Activated CD4-positive, alpha-beta T cell treated with anti-CD3 and anti-CD28 coated beads, Interleukin-2, amount 10 ng/mL, durations not matched to agents 7 days and 5 days (primary cell): Measurements from ENCODE around the gene C16orf90. TPM values are rescaled to one million over a fixed set of nuclear protein-coding genes. Genes with fewer than 3 reads are reported as not detected.
A peak's percentile ranks its signal among the peaks of the same experiment; 100 is the strongest.

Source experiments
- CTCF ChIA-PET: fragments of 350-600 bp; sonication (Branson Sonifier 250); formaldehyde crosslinking; loops from one replicate; lab custom pipeline; 2021; ENCODE audit warnings: antibody characterized with exemption; lab: Charles Lee
- POLR2A ChIA-PET: fragments of 350-600 bp; sonication (Branson Sonifier 250); formaldehyde crosslinking; loops from one replicate; lab custom pipeline; 2021; ENCODE audit warnings: antibody characterized with exemption; lab: Charles Lee
- DNase-seq: peaks from one replicate; pipeline ENCODE4 v3.0.0-alpha.2; 2020
- H3K27ac Mint-ChIP-seq: one replicate; pipeline ENCODE4 v1.8.0; 2021; ENCODE audit warnings: mild to moderate bottlenecking, moderate library complexity, mixed read lengths
- H3K27me3 Mint-ChIP-seq: one replicate; pipeline ENCODE4 v1.8.0; 2021; ENCODE audit warnings: mixed read lengths
- H3K36me3 Mint-ChIP-seq: one replicate; pipeline ENCODE4 v1.8.0; 2021; ENCODE audit warnings: low read depth, mixed read lengths
- H3K4me1 Mint-ChIP-seq: one replicate; pipeline ENCODE4 v1.8.0; 2021; ENCODE audit warnings: mixed read lengths
- H3K4me3 Mint-ChIP-seq: one replicate; pipeline ENCODE4 v1.8.0; 2021; ENCODE audit warnings: mild to moderate bottlenecking, moderate library complexity, mixed read lengths
- H3K9me3 Mint-ChIP-seq: one replicate; pipeline ENCODE4 v1.8.0; 2021; ENCODE audit warnings: mixed read lengths
- total RNA-seq, 2 experiments: library from RNA; stranded (reverse); gene quantifications; one replicate each; pipeline ENCODE4 v1.2.3, GENCODE V29; 2021

Gene C16orf90
- total RNA-seq, 2 experiments from 2014 or later, result not detected

- Mint-ChIP-seq H3K4me3 (no peak overlapping the region), H3K9me3 (no peaks in the 10 kb centered on the region), H3K36me3 (peaks cover 39% of the 10 kb centered on the region), H3K27me3 (no peaks in the 10 kb centered on the region), H3K4me1 (peaks cover 41% of the 10 kb centered on the region), H3K27ac (no peak overlapping the region)
- ChIA-PET POLR2A (no interaction called here), CTCF (no interaction called here)
- DNase-seq, result no peak
Measured at GRCh38 chr16:3467182-3467581, 28.1 kb downstream of the C16orf90 start.

DNA sequence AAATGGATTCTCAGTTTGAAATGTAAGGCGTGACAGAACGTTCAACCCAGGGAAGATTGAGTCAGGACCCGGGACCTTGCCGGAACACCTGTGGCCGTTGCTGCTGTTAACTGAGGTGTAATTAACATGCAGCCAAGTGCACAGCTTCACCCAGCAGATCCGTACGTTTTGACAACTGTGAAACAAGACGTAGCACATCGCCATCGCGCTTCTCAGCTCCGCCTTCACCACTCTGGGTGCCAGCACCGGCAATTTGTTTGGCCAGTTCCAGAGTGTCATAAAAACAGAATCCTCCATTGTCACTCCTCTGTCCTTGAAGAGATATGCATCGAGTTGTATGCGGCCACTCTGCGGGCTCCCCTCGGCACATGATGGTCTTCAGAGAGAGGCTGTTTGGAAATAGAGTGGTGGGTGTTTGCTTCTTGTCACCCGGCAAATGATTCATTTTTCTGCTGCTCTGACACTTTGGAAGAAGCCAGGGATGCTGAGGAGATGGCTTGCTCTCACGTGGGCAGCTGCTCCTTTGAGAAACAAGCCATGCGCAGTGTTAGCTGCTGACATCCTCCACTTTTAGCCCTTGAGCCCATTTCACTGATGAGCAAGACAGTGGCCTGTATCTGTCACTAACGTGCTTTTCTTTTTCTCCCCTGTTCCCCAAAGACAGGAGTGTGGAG is 29.2 kb downstream of the C16orf90 start:
- Mint-ChIP-seq H3K27me3 (no peaks in the 10 kb centered on the region), H3K4me3 (no peak overlapping the region), H3K9me3 (no peaks in the 10 kb centered on the region), H3K4me1 (peaks cover 48% of the 10 kb centered on the region), H3K36me3 (peaks cover 32% of the 10 kb centered on the region), H3K27ac (no peak overlapping the region)
- POLR2A ChIA-PET, result no interaction called here
- DNase-seq, result no peak
- CTCF ChIA-PET, result interaction anchor here (0.6 to 0.8 kb wide), 2 partner anchors 9 to 27 kb away, joined by 3 read pairs; no protein-coding TSS in a partner anchor

GRCh38 chr16:3465301-3465700 is 30.0 kb downstream of the C16orf90 start:
- CTCF ChIA-PET, result interaction anchor here (1.1 kb wide), 1 partner anchor 291 kb away, joined by 3 read pairs; no protein-coding TSS in a partner anchor
- Mint-ChIP-seq H3K9me3 (no peaks in the 10 kb centered on the region), H3K4me3 (no peak overlapping the region), H3K4me1 (peaks cover 52% of the 10 kb centered on the region), H3K27ac (no peak overlapping the region), H3K27me3 (no peaks in the 10 kb centered on the region), H3K36me3 (peaks cover 29% of the 10 kb centered on the region)
- POLR2A ChIA-PET, result no interaction called here
- no peak for DNase-seq

DNA sequence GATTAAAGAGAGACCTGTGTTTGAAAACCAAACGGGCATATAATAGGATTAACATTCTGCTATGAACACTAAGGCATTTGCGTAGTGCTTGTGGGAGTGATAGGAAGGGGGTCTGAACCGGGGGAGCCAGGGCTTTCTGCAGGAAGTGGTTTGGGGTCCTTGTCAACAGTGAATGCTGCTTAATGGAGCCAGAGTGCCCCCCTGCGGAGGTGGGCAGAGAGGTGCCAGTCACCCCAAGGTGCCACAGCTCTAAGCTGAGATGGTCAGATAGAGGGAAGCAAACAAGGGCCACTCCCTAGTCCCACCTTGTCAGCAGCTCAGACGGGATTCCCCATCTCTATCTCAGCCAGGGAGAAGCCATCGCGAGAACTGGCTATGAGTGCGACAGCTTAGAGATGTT is 34.1 kb downstream of the C16orf90 start:
- Mint-ChIP-seq H3K4me1 (peaks cover 62% of the 10 kb centered on the region), H3K36me3 (peaks cover 13% of the 10 kb centered on the region), H3K27ac (peak overlapping the region; percentile 80), H3K9me3 (no peaks in the 10 kb centered on the region), H3K27me3 (no peaks in the 10 kb centered on the region), H3K4me3 (peak overlapping the region; percentile 6)
- ChIA-PET POLR2A (interaction anchor here (0.7 kb wide), 1 partner anchor 60 kb away, joined by 3 read pairs; the partner anchor contains the start of gene ZNF174), CTCF (no interaction called here)
- peak; percentile 49 for DNase-seq

- H3K27ac Mint-ChIP-seq, result no peak overlapping the region
- H3K36me3 Mint-ChIP-seq, result peaks cover 8% of the 10 kb centered on the region
- no peaks in the 10 kb centered on the region for H3K9me3 Mint-ChIP-seq
- H3K4me3 Mint-ChIP-seq, result no peak overlapping the region
- ChIA-PET POLR2A (no interaction called here), CTCF (interaction anchor here (0.5 kb wide), 1 partner anchor 31 kb away, joined by 3 read pairs; no protein-coding TSS in a partner anchor)
- H3K27me3 Mint-ChIP-seq, result no peaks in the 10 kb centered on the region
- DNase-seq, result no peak
- H3K4me1 Mint-ChIP-seq, result peaks cover 63% of the 10 kb centered on the region
Measured at GRCh38 chr16:3460585-3460984, 34.7 kb downstream of the C16orf90 start.

DNA sequence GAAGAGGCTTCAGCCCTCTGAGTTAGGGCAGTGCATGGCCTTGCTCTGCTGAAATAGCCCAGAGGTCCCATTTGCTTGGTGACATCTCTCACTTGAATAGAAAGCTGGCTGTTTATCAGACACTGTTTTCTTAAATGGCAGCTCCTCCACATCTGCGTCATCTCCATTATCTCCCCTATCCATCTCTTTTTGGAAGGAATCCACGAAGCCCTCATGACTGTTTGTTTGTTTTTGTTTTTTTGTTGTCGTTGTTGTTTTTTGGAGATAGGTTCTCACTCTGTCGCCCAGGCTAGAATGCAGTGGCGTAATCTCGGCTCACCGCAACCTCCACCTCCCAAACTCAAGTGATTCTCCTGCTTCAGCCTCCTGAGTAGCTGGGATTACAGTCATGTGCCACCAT is 35.2 kb downstream of the C16orf90 start:
- ChIA-PET CTCF (interaction anchor here (0.5 kb wide), 1 partner anchor 30 kb away, joined by 3 read pairs; no protein-coding TSS in a partner anchor), POLR2A (no interaction called here)
- Mint-ChIP-seq H3K27me3 (no peaks in the 10 kb centered on the region), H3K27ac (peak overlapping the region; percentile 92), H3K4me3 (peak overlapping the region; percentile 44), H3K9me3 (no peaks in the 10 kb centered on the region), H3K4me1 (peaks cover 59% of the 10 kb centered on the region), H3K36me3 (peaks cover 5% of the 10 kb centered on the region)
- DNase-seq, result no peak

GRCh38 chr16:3459401-3460090 is 35.7 kb downstream of the C16orf90 start:
- peaks cover 58% of the 10 kb centered on the region for H3K4me1 Mint-ChIP-seq
- POLR2A ChIA-PET, result no interaction called here
- H3K27ac Mint-ChIP-seq, result peak overlapping the region; percentile 92
- peak; percentile 51 for DNase-seq
- CTCF ChIA-PET, result no interaction called here
- no peaks in the 10 kb centered on the region for H3K9me3 Mint-ChIP-seq
- peaks cover 5% of the 10 kb centered on the region for H3K36me3 Mint-ChIP-seq
- peak overlapping the region; percentile 90 for H3K4me3 Mint-ChIP-seq
- H3K27me3 Mint-ChIP-seq, result no peaks in the 10 kb centered on the region

GRCh38 chr16:3458852-3459361 is 36.4 kb downstream of the C16orf90 start:
- CTCF ChIA-PET, result no interaction called here
- POLR2A ChIA-PET, result no interaction called here
- Mint-ChIP-seq H3K4me3 (peak overlapping the region; percentile 90), H3K36me3 (peaks cover 2% of the 10 kb centered on the region), H3K4me1 (peaks cover 52% of the 10 kb centered on the region), H3K27ac (peak overlapping the region; percentile 92), H3K9me3 (no peaks in the 10 kb centered on the region), H3K27me3 (no peaks in the 10 kb centered on the region)
- DNase-seq, result no peak

DNA sequence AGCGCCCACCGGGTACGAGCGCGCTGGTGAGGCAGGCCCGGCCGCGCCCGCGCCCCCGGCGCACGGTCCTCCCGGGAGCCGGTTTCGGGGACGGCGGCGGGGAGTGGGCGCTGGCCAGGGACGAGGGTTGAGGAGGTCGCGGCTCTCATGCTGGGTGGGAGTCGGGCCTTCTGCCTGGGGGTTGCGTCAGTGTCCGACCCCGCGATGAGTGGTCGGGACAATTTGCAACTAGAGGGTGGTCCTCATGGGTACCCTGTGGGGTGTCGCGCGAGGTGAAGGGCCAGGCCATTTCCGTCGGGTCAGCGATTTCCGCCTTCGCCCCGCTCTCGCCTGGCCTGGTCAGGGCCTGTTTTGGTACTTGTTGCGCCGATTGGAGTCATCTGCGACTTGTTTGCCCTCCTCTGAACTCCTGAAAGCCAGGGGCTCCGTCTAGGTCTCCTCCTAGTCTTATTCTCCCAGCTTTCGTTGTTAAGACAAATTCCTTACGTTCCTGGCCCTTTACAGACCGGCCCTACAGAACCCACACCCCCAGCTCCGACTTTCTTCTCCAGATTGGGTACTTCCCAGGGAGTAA is 36.9 kb downstream of the C16orf90 start:
- Mint-ChIP-seq H3K4me3 (peak overlapping the region; percentile 90), H3K27me3 (no peaks in the 10 kb centered on the region), H3K27ac (peak overlapping the region; percentile 92)

DNA sequence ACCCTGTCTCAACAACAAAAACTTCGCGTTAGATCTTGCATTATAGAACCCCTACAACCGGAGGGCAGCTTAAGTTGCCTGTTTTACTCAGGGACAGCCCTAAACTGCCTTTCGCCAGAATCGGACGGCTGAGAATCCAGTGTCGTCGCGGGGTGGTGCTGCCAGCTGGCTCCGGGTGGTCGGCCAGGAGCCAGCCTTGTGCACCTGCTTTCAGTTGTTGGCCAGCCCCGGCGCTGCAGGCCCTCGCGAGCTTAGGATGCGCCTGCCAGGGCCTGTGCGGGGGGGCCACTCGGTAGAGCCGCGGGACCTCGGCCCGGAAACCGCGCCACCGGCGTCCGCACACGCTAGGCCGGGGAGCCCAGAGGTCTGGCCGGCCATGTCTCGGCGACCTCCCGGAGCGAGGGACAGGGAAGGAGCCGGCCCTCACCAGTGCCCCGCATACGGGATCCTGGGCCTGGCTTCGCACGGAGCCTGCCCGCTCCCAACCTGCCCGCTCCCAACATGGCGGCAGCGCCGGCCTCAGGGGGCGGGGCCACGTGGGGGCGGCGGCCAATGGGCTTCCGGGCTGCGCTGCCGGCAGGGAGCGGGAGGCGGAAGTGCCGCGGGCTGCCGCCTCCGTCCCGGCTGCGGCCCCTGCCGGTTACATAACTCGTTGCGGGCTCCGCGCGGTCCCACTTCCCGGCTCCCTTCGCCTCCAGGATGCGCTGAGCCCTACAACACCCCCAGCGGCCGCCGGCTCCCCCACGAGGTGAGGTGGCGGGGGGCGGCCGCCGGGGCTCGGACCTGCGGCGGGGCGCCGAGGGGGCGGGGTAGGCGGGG is 37.6 kb downstream of the C16orf90 start:
- Mint-ChIP-seq H3K4me3 (peak overlapping the region; percentile 76), H3K4me1 (peaks cover 48% of the 10 kb centered on the region), H3K36me3 (peaks cover 2% of the 10 kb centered on the region), H3K27me3 (no peaks in the 10 kb centered on the region), H3K9me3 (no peaks in the 10 kb centered on the region), H3K27ac (peak overlapping the region; percentile 89)
- peak; percentile 88 for DNase-seq
- ChIA-PET CTCF (interaction anchor here (0.7 to 1.0 kb wide), 7 partner anchors 9 to 454 kb away, joined by 3 to 5 read pairs (median 3); partner anchors contain the start of gene CLUAP1), POLR2A (interaction anchor here (1.5 kb wide), 1 partner anchor 13 kb away, joined by 6 read pairs; the partner anchor contains the start of genes NAA60 and ZNF597)

More for the DNA sequence above, 36.9 kb downstream of the C16orf90 start:
- CTCF ChIA-PET, result no interaction called here
- DNase-seq, result no peak
- POLR2A ChIA-PET, result no interaction called here
- Mint-ChIP-seq H3K36me3 (peaks cover 2% of the 10 kb centered on the region), H3K4me1 (peaks cover 48% of the 10 kb centered on the region), H3K9me3 (no peaks in the 10 kb centered on the region)

- H3K27ac Mint-ChIP-seq, result no peak overlapping the region
- peaks cover 38% of the 10 kb centered on the region for H3K4me1 Mint-ChIP-seq
- H3K27me3 Mint-ChIP-seq, result no peaks in the 10 kb centered on the region
- ChIA-PET POLR2A (no interaction called here), CTCF (interaction anchor here (0.6 to 1.3 kb wide), 2 partner anchors 10 to 22 kb away, joined by 3 to 4 read pairs; no protein-coding TSS in a partner anchor)
- H3K4me3 Mint-ChIP-seq, result no peak overlapping the region
- peaks cover 19% of the 10 kb centered on the region for H3K36me3 Mint-ChIP-seq
- DNase-seq, result no peak
- H3K9me3 Mint-ChIP-seq, result peaks cover 8% of the 10 kb centered on the region
Measured at GRCh38 chr16:3454631-3455147, 40.6 kb downstream of the C16orf90 start.

DNA sequence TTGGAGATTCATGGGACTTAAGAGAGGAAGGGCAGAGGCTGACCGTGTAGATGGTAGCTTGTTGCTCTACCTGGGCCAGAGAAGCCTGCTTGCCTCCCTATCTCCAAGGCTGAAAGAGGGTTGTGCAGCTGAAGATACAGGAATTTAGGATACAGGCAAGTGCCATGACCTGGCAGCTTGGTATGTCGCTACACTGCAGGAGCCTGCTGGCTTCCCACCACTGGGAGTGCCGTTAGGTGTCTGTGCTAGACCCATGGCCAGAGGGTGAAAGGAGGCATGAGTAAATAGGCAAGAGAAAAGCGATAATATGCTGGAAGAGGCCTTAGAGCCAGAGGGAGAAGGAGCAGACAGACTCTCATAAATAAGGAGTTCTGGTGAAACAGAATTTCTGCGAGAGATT is 41.2 kb downstream of the C16orf90 start:
- H3K27me3 Mint-ChIP-seq, result no peaks in the 10 kb centered on the region
- peaks cover 32% of the 10 kb centered on the region for H3K4me1 Mint-ChIP-seq
- peaks cover 25% of the 10 kb centered on the region for H3K36me3 Mint-ChIP-seq
- DNase-seq, result no peak
- H3K9me3 Mint-ChIP-seq, result peaks cover 8% of the 10 kb centered on the region
- ChIA-PET POLR2A (no interaction called here), CTCF (interaction anchor here (0.6 to 1.3 kb wide), 2 partner anchors 9 to 23 kb away, joined by 3 to 4 read pairs; no protein-coding TSS in a partner anchor)
- H3K27ac Mint-ChIP-seq, result no peak overlapping the region
- no peak overlapping the region for H3K4me3 Mint-ChIP-seq
